ENCODE data around the gene CFAP46.
"Not testable (repeated sequence)": the region's sequence is repeated elsewhere in the genome, so short reads cannot be mapped to it uniquely, and the experiment has no call there.

The CFAP46 gene

DNA sequence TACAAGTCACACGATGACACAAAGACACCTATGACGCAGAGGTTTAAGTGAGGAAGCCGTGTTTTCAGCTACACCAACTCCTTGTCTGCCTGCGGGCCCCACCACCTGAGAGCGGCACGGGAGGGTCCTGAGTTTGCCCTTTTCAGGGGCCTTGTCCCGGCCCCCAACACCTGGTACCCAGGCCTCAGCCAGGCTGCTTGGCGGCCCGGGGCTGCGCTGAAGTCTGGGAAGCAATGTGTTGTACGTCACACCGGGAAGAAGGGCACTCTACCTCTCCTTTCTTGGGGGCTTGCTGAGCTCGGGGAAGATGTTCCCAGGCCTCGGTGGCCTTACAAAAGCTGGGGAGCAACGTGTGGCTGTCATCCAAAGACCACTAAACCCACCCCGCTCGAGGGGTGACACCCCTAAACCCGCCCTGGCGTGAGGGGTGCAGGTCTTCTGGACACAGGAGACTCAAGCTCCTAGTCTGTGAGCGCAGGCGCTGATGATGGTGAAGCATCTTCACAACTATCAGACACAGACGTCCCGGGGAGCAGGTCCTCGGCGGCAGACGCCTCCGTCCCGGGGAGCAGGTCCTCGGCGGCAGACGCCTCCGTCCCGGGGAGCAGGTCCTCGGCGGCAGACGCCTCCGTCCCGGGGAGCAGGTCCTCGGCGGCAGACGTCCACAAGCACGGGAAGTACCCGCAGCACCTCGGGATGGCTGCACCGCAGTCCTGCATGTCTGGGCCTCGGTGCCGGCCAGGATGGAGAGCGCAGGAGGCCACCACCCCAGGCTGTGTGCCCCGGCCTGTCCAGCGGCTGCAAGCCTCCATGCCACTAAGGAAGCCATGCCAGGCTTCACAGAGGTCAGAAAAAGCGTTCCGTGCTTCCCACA, 15.4 kb downstream of the CFAP46 start:
- no peak for ATAC-seq

DNA sequence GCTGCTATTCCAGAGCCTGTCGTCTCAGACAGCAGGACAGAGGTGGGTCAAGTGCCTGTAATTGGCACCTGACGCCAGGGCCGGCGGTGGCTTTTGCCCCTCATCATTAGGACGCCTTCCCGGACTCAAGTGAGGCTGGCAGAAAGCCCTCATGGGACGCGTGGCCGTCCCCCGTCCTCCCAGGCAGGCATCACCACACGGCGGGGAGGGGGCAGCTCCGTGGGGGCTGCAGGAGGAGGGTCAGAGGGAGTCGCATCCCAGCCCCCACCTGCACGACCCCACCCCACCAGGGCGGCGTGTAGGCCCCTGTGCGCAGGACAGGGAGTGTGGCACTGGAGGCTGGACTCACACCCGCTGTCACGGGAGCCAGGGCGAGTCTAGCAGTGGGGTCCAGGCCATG, 16.3 kb downstream of the CFAP46 start:
- ATAC-seq, result no peak

- no peak for ATAC-seq
Measured at GRCh38 chr10:132925614-132926013, 16.8 kb downstream of the CFAP46 start.

DNA sequence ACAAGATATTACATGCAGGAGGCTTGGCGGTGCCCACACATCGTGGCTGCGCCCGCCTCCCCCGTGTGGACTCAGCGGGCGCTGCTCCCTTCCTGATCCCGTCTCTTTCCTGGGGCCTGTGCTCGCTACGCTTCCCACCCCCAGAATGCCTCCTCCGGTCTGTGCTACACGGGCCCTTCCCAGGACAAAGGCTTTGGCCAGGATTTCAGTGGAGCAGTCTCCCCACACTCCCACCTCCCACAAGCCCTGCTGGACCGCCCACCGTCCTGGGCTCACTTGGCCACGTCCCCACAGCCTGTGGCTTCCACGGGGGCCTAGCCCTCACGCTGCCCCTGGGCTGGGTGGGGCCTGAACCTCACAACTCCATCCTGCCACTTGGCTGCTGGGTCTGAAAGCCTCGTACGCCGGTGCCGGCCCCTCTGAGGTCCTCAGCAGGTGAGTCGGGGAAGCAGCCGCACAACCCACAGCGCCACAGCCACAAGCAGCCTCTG, 17.3 kb downstream of the CFAP46 start:
- ATAC-seq, result no peak

- no peak for ATAC-seq
Measured at GRCh38 chr10:132924046-132924952, 18.1 kb downstream of the CFAP46 start.

GRCh38 chr10:132923384-132923783, 19.0 kb downstream of the CFAP46 start:
- not testable (repeated sequence) for ATAC-seq

DNA sequence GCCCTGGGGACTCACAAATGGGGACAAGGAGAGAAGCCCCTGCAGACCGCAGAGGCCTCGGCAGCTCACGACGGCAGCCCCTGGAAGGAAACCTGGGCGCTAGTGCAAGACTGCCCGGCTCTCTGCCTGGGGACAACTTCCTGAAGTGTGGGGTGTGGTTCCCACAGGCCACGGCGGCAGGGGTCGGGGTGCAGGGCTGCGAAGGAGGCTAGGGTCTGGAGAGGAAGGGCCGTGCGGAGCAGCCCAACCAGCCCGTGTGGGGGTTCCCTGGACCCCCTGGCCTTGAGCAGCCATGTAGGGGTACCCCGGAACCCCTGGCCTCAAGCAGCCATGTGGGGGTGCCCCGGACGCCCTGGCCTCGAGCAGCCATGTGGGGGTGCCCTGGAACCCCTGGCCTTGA, 19.5 kb downstream of the CFAP46 start:
- ATAC-seq, result no peak

GRCh38 chr10:132921818-132922807, 20.3 kb downstream of the CFAP46 start:
- no peak for ATAC-seq

DNA sequence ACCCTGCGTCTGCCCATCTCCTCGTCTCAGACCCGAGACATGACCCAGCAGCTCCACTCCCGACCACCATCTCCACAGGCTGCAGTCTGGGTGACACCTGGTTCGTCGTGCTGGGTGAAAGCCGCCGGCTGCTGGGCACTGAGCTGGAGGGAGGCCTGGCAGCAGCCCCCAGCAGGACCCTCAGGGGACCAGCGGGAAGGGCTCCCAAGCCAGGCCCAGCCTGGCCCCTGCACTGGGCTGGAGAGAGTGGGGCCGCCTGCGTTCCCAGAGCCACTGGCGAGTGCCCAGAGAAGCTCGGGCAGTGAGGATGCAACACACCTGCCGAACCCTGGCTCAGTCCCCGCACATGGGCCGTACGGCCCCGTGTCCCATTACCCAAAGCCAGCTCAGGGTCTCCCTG, 21.3 kb downstream of the CFAP46 start:
- ATAC-seq, result no peak

DNA sequence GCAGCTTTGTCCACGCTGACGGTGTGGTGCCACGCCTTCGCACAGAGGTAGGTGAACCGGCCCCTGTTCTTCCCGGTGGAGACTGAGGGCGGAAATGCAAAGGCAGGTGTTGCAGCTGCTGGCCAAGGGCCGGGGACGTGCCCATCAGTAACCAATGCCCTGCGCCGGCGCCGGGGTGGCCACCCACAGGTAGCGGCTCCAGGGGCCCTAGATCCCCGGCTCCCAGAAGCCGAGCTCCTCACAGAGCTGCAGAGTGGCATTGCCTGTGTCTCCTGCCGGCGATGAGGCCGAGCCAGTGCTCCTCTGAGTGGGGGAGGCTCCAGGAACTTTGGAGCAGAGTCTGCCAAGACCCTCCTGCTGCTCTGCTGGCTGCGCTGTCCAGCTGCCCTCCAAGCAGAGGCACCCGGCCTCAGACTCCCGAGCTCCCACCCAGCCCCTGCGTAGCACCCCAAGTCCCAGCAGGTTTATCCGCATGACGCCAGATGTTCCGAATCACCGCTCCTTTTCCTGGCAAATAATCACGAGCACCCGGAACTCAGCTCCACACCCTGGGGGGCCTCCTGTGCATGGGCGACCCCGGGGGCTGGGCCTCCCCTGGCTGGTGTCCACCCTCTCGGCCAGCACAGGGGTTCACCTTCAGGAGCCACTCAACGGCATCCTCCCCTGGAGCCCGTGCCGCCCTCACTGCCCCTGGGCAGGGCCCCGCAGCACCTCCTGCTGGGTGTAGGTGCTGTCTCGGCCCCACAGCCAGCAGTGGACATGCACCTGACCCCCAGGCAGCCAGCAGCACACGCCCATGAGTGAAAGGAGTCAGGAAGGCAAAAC, 22.1 kb downstream of the CFAP46 start:
- no peak for ATAC-seq

DNA sequence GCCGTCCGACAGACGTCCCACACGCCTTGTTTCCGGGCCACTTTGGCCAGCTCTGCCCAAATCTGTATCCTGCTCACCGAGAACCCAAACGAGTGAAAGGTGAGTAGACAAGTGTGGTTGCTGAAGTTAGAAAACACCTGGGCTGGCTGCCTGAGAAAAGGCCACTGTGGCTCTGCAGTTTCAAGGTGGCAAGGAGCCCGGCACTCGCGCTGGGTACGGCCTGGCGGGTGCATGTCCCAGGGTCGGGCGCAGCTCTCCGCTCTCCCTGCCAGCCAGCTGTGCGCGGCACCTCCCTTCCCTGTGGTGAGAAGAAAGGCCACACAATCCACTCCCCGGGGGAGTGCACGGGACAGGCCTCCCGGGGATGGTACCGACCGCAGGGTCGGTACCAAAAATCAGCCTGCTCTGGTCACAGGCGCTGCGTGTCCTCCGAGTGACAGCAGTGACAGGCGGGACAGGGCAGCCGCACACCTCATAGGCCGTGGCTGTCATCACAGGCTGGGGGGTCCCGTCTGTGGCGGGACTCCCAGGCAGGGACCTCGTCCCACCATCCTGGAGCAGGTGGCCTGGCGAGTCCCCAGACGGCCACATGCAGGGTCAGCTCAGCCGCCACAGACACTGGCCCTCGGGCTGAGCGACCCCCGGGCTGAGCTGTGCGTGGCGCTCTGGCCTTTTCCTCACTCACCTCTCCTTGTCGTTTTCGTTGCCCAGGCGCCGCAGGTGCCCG, 22.8 kb downstream of the CFAP46 start:
- ATAC-seq, result no peak

DNA sequence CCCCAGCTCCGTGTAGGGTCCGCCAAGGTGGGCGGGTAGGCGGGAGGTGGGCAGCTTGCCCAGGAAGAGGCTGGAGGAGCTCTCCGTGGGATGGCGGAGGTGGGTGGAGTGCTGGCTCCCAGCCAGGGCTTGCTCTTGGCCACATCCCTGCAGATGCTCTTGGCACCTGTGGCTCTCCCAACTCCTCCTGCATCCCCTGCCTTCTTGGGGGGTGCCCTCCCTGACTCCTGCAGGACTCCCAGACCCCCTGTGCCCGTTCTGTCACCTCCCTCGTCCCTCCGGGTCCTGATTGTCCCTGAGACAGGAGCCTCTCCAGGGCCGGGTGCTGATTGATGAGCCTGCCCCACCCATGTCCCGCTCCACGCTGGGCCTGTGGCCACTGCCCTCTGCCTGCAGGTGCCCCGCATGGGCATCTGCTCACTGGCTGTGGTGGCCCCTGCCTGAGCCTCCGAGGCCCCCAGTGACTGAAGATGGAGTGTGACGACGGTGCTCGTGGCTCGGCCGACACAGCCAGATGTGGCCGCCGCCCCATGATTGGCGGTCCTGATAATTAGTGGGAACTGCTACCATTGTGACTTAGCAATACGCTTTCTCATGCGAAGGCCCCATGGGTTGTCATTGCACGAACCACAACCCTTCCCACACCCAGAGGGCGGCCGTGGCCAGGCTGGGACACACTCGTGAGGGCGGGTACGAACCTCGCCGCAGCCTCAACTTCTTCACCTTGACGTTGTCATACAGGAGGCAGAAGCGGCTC, 23.6 kb downstream of the CFAP46 start:
- ATAC-seq, result no peak

- no peak for ATAC-seq
Measured at GRCh38 chr10:132918264-132918616, 24.1 kb downstream of the CFAP46 start.

DNA sequence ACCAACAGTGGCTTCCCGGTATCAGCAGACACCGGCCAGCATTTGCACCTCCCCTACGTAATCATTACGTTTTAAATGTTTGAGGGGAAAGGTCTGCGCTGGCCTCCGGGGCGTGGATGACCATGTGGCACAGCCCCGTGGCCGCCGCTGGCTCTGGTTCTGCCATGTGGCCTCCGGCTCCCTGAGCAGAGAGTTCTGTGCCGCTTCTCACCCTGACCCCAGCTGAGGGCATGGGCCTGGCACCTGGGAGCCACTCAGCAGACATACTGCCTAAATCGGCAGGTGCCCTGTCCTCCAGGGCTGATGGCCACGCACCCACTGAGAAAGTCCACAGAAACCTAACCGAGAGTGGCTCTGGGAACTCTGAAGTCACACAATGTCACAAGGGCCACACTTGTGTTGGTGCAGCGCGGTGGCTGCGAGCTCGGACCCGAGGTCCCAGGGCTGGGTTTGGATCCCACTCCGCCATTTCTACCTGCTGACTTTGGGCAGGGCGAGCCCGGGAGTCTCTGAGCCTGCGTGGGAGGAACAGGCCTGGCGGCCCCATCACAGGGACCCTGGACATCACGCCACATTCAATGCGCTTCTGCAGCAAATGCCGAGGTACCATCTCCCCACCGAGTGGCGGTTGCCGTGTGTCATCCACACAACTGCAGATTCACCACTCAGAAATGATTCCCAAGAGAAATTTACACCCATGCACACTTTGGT, 25.3 kb downstream of the CFAP46 start:
- ATAC-seq, result no peak

- ATAC-seq, result no peak
Measured at GRCh38 chr10:132916421-132916841, 25.9 kb downstream of the CFAP46 start.

- ATAC-seq, result no peak
Measured at GRCh38 chr10:132915411-132915810, 27.0 kb downstream of the CFAP46 start.

DNA sequence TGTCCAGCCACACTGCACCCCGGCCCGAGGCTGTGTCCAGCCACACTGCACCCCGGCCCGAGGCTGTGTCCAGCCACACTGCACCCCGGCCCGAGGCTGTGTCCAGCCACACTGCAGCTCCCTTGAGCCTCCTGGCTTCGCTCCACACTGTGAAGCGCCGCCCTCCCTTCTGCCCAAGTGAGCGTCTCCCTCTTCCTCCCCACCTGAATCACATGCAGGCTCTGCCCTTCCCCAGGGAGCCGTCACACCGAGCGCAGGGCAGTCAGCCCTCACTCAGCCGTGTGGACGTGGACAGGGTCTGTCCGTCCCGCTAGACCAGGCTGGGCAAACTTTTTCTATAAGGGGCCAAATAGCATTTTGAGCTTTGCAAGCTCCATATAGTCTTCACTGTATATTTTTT, 27.6 kb downstream of the CFAP46 start:
- ATAC-seq, result no peak

- ATAC-seq, result no peak
Measured at GRCh38 chr10:132913559-132914115, 28.7 kb downstream of the CFAP46 start.
